GM12878 (cell line): Measurements from ENCODE around the gene DOC2B. TPM values are rescaled to one million over a fixed set of nuclear protein-coding genes. Genes with fewer than 3 reads are reported as not detected.
A peak's percentile ranks its signal among the peaks of the same experiment; 100 is the strongest.

Experiments
- ATAC-seq: fragments of 200-7000 bp; cut with Tn5 transposase; 3 replicates; pipeline ENCODE4 v1.9.1; 2020; ENCODE audit warnings: mild to moderate bottlenecking, moderate library complexity
- BruUV-seq: library from RNA; stranded (reverse); fragments of 400-500 nt; replicated peaks from 2 replicates; lab custom pipeline; 2021; lab: Mats Ljungman, UMichigan
- CTCF ChIA-PET: fragments of 300-600 bp; sonication (Branson Sonifier 250); formaldehyde crosslinking; extraction: SDS; loops from one replicate; lab custom pipeline; 2021; ENCODE audit warnings: inconsistent platforms; lab: Yijun Ruan, JAX
- POLR2A ChIA-PET: fragments of 350-600 bp; formaldehyde crosslinking; extraction: SDS; loops from one replicate; lab custom pipeline; 2021; ENCODE audit warnings: inconsistent platforms; lab: Charles Lee
- RAD21 ChIA-PET: fragments of 300-600 bp; sonication (Branson Sonifier 250); formaldehyde crosslinking; loops from one replicate; lab custom pipeline; 2023; ENCODE audit warnings: antibody characterized with exemption; ENCODE audit not compliant: unreplicated experiment; lab: Charles Lee
- SMC1A ChIA-PET: fragments of 300-600 bp; sonication (Branson Sonifier 250); formaldehyde crosslinking; loops from one replicate; lab custom pipeline; 2023; ENCODE audit not compliant: unreplicated experiment, uncharacterized antibody; lab: Charles Lee
- DNase-seq: peaks from one replicate; pipeline ENCODE4 v3.0.0-alpha.2; 2011; ENCODE audit warnings: low read depth, low spot score
- FAIRE-seq: peaks from 3 replicates; lab custom pipeline; 2011; peaks lifted over from hg19 to GRCh38; lab: Jason Lieb, UNC
- H2AFZ ChIP-seq: 2 replicates; pipeline ENCODE4 v1.6.0; 2011; ENCODE audit warnings: low read depth, low read length, control low read depth; ENCODE audit not compliant: control insufficient read depth
- H3K27ac ChIP-seq: 2 replicates; pipeline ENCODE4 v1.5.1; 2011; ENCODE audit warnings: control low read depth; ENCODE audit not compliant: control insufficient read depth, insufficient read depth
- H3K27me3 ChIP-seq, 2 experiments: replicated peaks in 1 of 2; 2 replicates each; pipeline versions ENCODE4 v1.6.0 to v1.6.1; 2011; ENCODE audit warnings: low read length in 1 of 2; ENCODE audit not compliant: control insufficient read depth in 2 of 2, insufficient read depth in 2 of 2
- H3K36me3 ChIP-seq, 2 experiments: 2 replicates each; pipeline ENCODE4 v1.5.1; 2011; ENCODE audit warnings: low read length in 1 of 2; ENCODE audit not compliant: control insufficient read depth in 2 of 2, insufficient read depth in 2 of 2
- H3K4me1 ChIP-seq: 2 replicates; pipeline ENCODE4 v1.6.1; 2011; ENCODE audit warnings: mild to moderate bottlenecking, low read length, moderate library complexity, mixed read lengths; ENCODE audit not compliant: control insufficient read depth, insufficient read depth
- H3K4me2 ChIP-seq: 2 replicates; pipeline ENCODE4 v1.6.0; 2011; ENCODE audit warnings: control low read depth; ENCODE audit not compliant: control insufficient read depth, insufficient read depth
- H3K4me3 ChIP-seq: fragments of 200-600 bp; sonication (generic); 2 replicates; pipeline ENCODE4 v1.5.1; 2016
- H3K79me2 ChIP-seq: 2 replicates; pipeline ENCODE4 v1.6.0; 2011; ENCODE audit warnings: low read length; ENCODE audit not compliant: control insufficient read depth, insufficient read depth
- H3K9ac ChIP-seq: 2 replicates; pipeline ENCODE4 v1.8.0; 2011; ENCODE audit warnings: low read length, control low read depth, mixed read lengths; ENCODE audit not compliant: control insufficient read depth, insufficient read depth
- H3K9me3 ChIP-seq: replicated peaks from 3 replicates; pipeline ENCODE4 v1.5.1; 2011; ENCODE audit warnings: mild to moderate bottlenecking, low read length; ENCODE audit not compliant: control insufficient read depth, insufficient read depth
- H4K20me1 ChIP-seq: 2 replicates; pipeline ENCODE4 v1.6.0; 2011; ENCODE audit not compliant: control insufficient read depth, insufficient read depth
- BHLHE40 ChIP-seq, 2 experiments: fragments of 450-650 bp in 1 of 2; IDR thresholded peaks; 2 replicates each; pipeline ENCODE4 v1.6.1; 2011 to 2017; ENCODE audit warnings: low read depth in 2 of 2, borderline replicate concordance in 1 of 2, improper control_type of control experiment in 1 of 2, low read length in 1 of 2, mild to moderate bottlenecking in 1 of 2
- HDAC2 ChIP-seq: fragments of 200-600 bp; sonication (generic); IDR thresholded peaks from 2 replicates; pipeline ENCODE4 v1.6.1; 2017
- MEF2B ChIP-seq: fragments of 450-650 bp; IDR thresholded peaks from 2 replicates; pipeline ENCODE4 v1.6.1; 2018; ENCODE audit warnings: mild to moderate bottlenecking, moderate library complexity; ENCODE audit not compliant: partially characterized antibody, poor library complexity, severe bottlenecking
- NFYA ChIP-seq: IDR thresholded peaks from 2 replicates; pipeline ENCODE4 v1.6.1; 2011; ENCODE audit warnings: low read depth, mild to moderate bottlenecking, low read length, improper control_type of control experiment, borderline replicate concordance
- RAD21 ChIP-seq: IDR thresholded peaks from 2 replicates; pipeline ENCODE4 v1.6.1; 2011; ENCODE audit warnings: mild to moderate bottlenecking, low read depth, low read length, moderate library complexity; ENCODE audit not compliant: insufficient read depth
- SMAD5 ChIP-seq: IDR thresholded peaks from 2 replicates; pipeline ENCODE4 v1.6.1; 2016; ENCODE audit warnings: antibody characterized with exemption, low read depth
- SMARCA5 ChIP-seq: fragments of 450-650 bp; IDR thresholded peaks from 2 replicates; pipeline ENCODE4 v1.6.1; 2017; ENCODE audit warnings: mild to moderate bottlenecking
- SMC3 ChIP-seq: IDR thresholded peaks from 2 replicates; pipeline ENCODE4 v1.6.1; 2011; ENCODE audit warnings: low read length, improper control_type of control experiment, borderline replicate concordance
- WGBS: methylation state at CpG from one replicate; pipeline ENCODE4 v1.1.6; 2016; ENCODE audit warnings: low lambda C conversion rate; ENCODE audit not compliant: insufficient replicate concordance, insufficient coverage; ENCODE audit errors: missing lambda C conversion rate; 5-methylcytosine and 5-hydroxymethylcytosine counted together
- in situ Hi-C: fragments of 300-500 bp; cut with MboI; formaldehyde crosslinking; loops from 9 replicates; pipeline ENCODE4 v1.14.3; 2018; ENCODE audit warnings: mixed read lengths
- intact Hi-C: fragments of 100-400 bp; cut with micrococcal nuclease; formaldehyde crosslinking; loops from one replicate; pipeline ENCODE4 v1.14.2; 2022; ENCODE audit not compliant: unreplicated experiment
- polyA plus RNA-seq, 11 experiments: library from polyadenylated mRNA; depleted of rRNA in 4 of 11; unstranded in 6 of 11; stranded (reverse) in 5 of 11; fragments of >200 nt; fragmentation: Nextera tagmentation in 4 of 11; fragmentation: Illumina TruSeq in 1 of 11; extraction: Ambion mirVana in 4 of 11; extraction: Trizol in 1 of 11; gene quantifications; 1 replicate in 1 of 11; 2 replicates in 10 of 11; pipeline versions ENCODE4 v1.2.1 to v1.2.3, GENCODE V29; 2011 to 2016; ENCODE audit warnings: inconsistent platforms in 2 of 11, missing spikeins in 2 of 11, low read depth in 1 of 11
- total RNA-seq, 4 experiments: library from RNA; depleted of rRNA in 3 of 4; stranded (reverse); fragments of >200 nt in 3 of 4; fragmentation: Illumina TruSeq in 1 of 4; extraction: Trizol in 1 of 4; gene quantifications; 2 replicates each; pipeline versions ENCODE4 v1.2.1 to v1.2.3, GENCODE V29; 2013 to 2021
- TF ChIP-seq, protein P1 (sequence below), 3 experiments: IDR thresholded peaks in 2 of 3; conservative IDR thresholded peaks in 1 of 3; 2 replicates each; pipeline ENCODE4 v1.5.1; 2011; ENCODE audit warnings: low read depth in 3 of 3, low read length in 3 of 3, mild to moderate bottlenecking in 3 of 3, control low read depth in 2 of 3, moderate library complexity in 2 of 3, inconsistent platforms in 1 of 3, mixed read lengths in 1 of 3; ENCODE audit not compliant: control insufficient read depth in 2 of 3, insufficient read depth in 1 of 3; ENCODE audit errors: extremely low read depth in 1 of 3

The DOC2B gene
- total and polyA plus RNA-seq, 10 of the 15 experiments (the other 5 are each of a cell fraction or from before 2014, with no cell fraction given), result not detected

DNA sequence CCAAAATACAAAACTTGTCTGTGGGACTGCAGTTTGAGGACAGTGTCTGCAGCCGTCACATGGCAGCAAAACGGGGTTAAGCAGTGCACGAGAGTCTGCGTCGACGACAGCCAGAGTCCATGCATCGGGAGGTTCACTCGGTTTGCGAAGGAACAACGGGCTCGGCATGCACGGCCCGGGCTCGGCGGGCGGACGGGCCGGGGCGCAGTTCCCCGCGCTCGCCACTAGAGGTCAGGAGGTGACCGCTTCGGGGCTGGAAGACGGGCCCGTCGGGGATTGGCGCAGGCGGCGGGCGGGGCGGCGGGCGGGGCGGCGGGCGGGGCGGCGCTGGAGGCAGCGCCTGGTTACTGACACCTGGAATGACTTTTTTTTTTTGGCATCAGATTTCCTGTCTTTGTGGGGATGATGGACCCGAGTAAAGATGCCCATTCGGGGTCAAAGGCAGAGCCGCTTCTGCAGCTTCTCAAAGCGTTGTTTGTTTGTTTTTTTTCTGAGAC is 37.6 kb downstream of the DOC2B start:
- Histone ChIP-seq H3K9me3 (no peaks in the 10 kb centered on the region), H3K4me2 (no peak overlapping the region), H3K27ac (no peak overlapping the region), H3K4me1 (no peaks in the 10 kb centered on the region), H4K20me1 (no peaks in the 10 kb centered on the region), H3K9ac (no peak overlapping the region), H3K79me2 (no peaks in the 10 kb centered on the region), H2AFZ (no peak overlapping the region), H3K27me3 (no peaks in the 10 kb centered on the region), H3K4me3 (no peak overlapping the region)
- in situ Hi-C loops, result loop anchor here (5.0 kb wide), 1 partner anchor 248 kb away; no protein-coding TSS in a partner anchor
- no TSS peak for BruUV-seq
- ATAC-seq (peak; percentile 96), FAIRE-seq (no peak), DNase-seq (no peak)
- intact Hi-C loops, result loop anchor here (5.0 kb wide), 1 partner anchor 163 kb away; no protein-coding TSS in a partner anchor
- RAD21 ChIA-PET, result no interaction called here
- CTCF ChIA-PET, result interaction anchor here (1.0 to 1.3 kb wide), 2 partner anchors 164 to 243 kb away, joined by 3 read pairs; no protein-coding TSS in a partner anchor
- WGBS, result 13% methylated on average over 15 of the region's 44 CpGs
- POLR2A ChIA-PET, result no interaction called here
- TF ChIP-seq SMAD5, result no peak
- TF ChIP-seq HDAC2, result no peak
- 0 out of 4 replicates have a peak, but pooled peaks of 1 of the 2 experiments have one; percentile 9 for TF ChIP-seq BHLHE40 (IDR thresholded peaks at IDR 0.05; ENCODE audit: borderline replicate concordance in 1 of 2, low read depth in 2 of 2, low read length in 1 of 2)
- TF ChIP-seq SMC3, result peak; percentile 69
- peak; percentile 80 for TF ChIP-seq RAD21
- TF ChIP-seq, protein P1, sequence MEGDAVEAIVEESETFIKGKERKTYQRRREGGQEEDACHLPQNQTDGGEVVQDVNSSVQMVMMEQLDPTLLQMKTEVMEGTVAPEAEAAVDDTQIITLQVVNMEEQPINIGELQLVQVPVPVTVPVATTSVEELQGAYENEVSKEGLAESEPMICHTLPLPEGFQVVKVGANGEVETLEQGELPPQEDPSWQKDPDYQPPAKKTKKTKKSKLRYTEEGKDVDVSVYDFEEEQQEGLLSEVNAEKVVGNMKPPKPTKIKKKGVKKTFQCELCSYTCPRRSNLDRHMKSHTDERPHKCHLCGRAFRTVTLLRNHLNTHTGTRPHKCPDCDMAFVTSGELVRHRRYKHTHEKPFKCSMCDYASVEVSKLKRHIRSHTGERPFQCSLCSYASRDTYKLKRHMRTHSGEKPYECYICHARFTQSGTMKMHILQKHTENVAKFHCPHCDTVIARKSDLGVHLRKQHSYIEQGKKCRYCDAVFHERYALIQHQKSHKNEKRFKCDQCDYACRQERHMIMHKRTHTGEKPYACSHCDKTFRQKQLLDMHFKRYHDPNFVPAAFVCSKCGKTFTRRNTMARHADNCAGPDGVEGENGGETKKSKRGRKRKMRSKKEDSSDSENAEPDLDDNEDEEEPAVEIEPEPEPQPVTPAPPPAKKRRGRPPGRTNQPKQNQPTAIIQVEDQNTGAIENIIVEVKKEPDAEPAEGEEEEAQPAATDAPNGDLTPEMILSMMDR (IDR thresholded peaks at IDR 0.05 in 2 of 3, conservative IDR thresholded peaks at IDR 0.05 in 1 of 3; ENCODE audit: control insufficient read depth in 2 of 3, extremely low read depth in 1 of 3, insufficient read depth in 1 of 3, low read depth in 3 of 3, low read length in 3 of 3), result peak; percentile 73 to 86 (median 85)
- TF ChIP-seq NFYA, result no peak
- TF ChIP-seq SMARCA5, result 0 out of 2 replicates have a peak, but pooled peaks have one; percentile 29
- no peak for TF ChIP-seq MEF2B
- TF ChIP-seq, all 136 proteins: peak for 5
- H3K36me3 ChIP-seq, result no peaks in the 10 kb centered on the region
- SMC1A ChIA-PET, result no interaction called here
